Testis (tissue), 3 donors: ENCODE results near the gene TGIF2. TPM values are rescaled to one million over a fixed set of nuclear protein-coding genes. Genes with fewer than 3 reads are reported as not detected.

Experiments used
- DNase-seq: peaks from one replicate; pipeline ENCODE4 v3.0.0-alpha.2; 2019
- H3K27ac ChIP-seq, 2 donors: fragments of 200-600 bp; sonication (generic); one replicate each; pipeline ENCODE4 v1.5.1; 2019
- H3K27me3 ChIP-seq: fragments of 200-600 bp; sonication (generic); one replicate; pipeline ENCODE4 v1.5.1; 2019
- H3K36me3 ChIP-seq: fragments of 200-600 bp; sonication (generic); one replicate; pipeline ENCODE4 v1.5.1; 2017; ENCODE audit warnings: low read depth; ENCODE audit errors: missing control alignments
- H3K4me1 ChIP-seq: fragments of 200-600 bp; sonication (generic); one replicate; pipeline ENCODE4 v1.5.1; 2019
- H3K4me3 ChIP-seq, 2 donors: fragments of 200-600 bp; sonication (generic); one replicate each; pipeline ENCODE4 v1.5.1; 2017 to 2019
- H3K9me3 ChIP-seq: fragments of 200-600 bp; sonication (generic); one replicate; pipeline ENCODE4 v1.5.1; 2017
- CTCF ChIP-seq, 3 experiments: fragments of 450-650 bp in 2 of 3; fragments of 200-600 bp in 1 of 3; sonication (generic) in 1 of 3; IDR thresholded peaks; one replicate each; pipeline ENCODE4 v1.5.1; 2016 to 2019; ENCODE audit warnings: antibody characterized with exemption in 3 of 3, mild to moderate bottlenecking in 2 of 3, moderate library complexity in 1 of 3
- POLR2A ChIP-seq: fragments of 450-650 bp; IDR thresholded peaks from one replicate; pipeline ENCODE4 v1.6.1; 2017; ENCODE audit warnings: antibody characterized with exemption, mild to moderate bottlenecking, moderate library complexity
- WGBS, 2 donors: methylation state at CpG; one replicate each; pipeline ENCODE4 v1.1.5; 2018; 5-methylcytosine and 5-hydroxymethylcytosine counted together
- intact Hi-C: fragments of 100-400 bp; cut with DNase I; formaldehyde crosslinking; loops from one replicate; pipeline ENCODE4 v1.15.1; 2023; ENCODE audit warnings: low total_unique reads
- polyA plus RNA-seq: library from polyadenylated mRNA; stranded (reverse); fragments of 350-450 nt; fragmentation: Illumina TruSeq; extraction: RNeasy Lipid Tissue Mini Kit (QIAGEN cat#74804); gene quantifications from one replicate; pipeline ENCODE4 v1.2.3, GENCODE V29; 2014; ENCODE audit warnings: low read depth, low replicate concordance; ENCODE audit not compliant: insufficient read depth
- total RNA-seq, 2 donors: library from RNA; depleted of rRNA; stranded (reverse); fragments of >200 nt; gene quantifications; one replicate each; pipeline ENCODE4 v1.2.3, GENCODE V29; 2016

Gene TGIF2
- total and polyA plus RNA-seq, 3 donors from 2014 or later = 24.0 to 37.2 (median 34.3) TPM

GRCh38 chr20:36624068-36624943 is 50.9 kb downstream of the TGIF2 start:
- TF ChIP-seq CTCF (IDR thresholded peaks at IDR 0.05) (peak in 1 of 3 experiments; percentile 3), POLR2A (no peak)
- no peak overlapping the region for H3K27ac ChIP-seq
- H3K27me3 ChIP-seq = no peaks in the 10 kb centered on the region
- H3K4me1 ChIP-seq = no peaks in the 10 kb centered on the region
- 54 to 63% methylated on average over 14 of the region's 14 CpGs for WGBS, 2 donors
- H3K4me3 ChIP-seq = no peak overlapping the region
- DNase-seq = peak; percentile 71
- no peaks in the 10 kb centered on the region for H3K9me3 ChIP-seq
- H3K36me3 ChIP-seq = no peaks in the 10 kb centered on the region
- intact Hi-C loops = no loop called here

GRCh38 chr20:36624944-36625324 is 51.5 kb downstream of the TGIF2 start:
- Histone ChIP-seq H3K36me3 (no peaks in the 10 kb centered on the region), H3K4me3 (no peak overlapping the region), H3K4me1 (no peaks in the 10 kb centered on the region), H3K27ac (no peak overlapping the region), H3K9me3 (no peaks in the 10 kb centered on the region), H3K27me3 (no peaks in the 10 kb centered on the region)
- no peak for TF ChIP-seq POLR2A
- no peak for TF ChIP-seq CTCF (IDR thresholded peaks at IDR 0.05)
- 71 to 79% methylated on average over 2 of the region's 2 CpGs for WGBS, 2 donors
- intact Hi-C loops = no loop called here
- DNase-seq = no peak

GRCh38 chr20:36628076-36628475 is 54.7 kb downstream of the TGIF2 start:
- no peaks in the 10 kb centered on the region for H3K9me3 ChIP-seq
- WGBS, 2 donors = 85 to 94% methylated on average over 7 of the region's 7 CpGs
- no peaks in the 10 kb centered on the region for H3K4me1 ChIP-seq
- TF ChIP-seq POLR2A = no peak
- no peak for TF ChIP-seq CTCF (IDR thresholded peaks at IDR 0.05)
- no peak overlapping the region for H3K4me3 ChIP-seq
- H3K36me3 ChIP-seq = no peaks in the 10 kb centered on the region
- intact Hi-C loops = no loop called here
- H3K27me3 ChIP-seq = no peaks in the 10 kb centered on the region
- no peak for DNase-seq
- H3K27ac ChIP-seq = no peak overlapping the region

GRCh38 chr20:36629719-36630681 is 56.6 kb downstream of the TGIF2 start:
- Histone ChIP-seq H3K4me3 (no peak overlapping the region), H3K27me3 (no peaks in the 10 kb centered on the region), H3K36me3 (no peaks in the 10 kb centered on the region), H3K9me3 (no peaks in the 10 kb centered on the region), H3K27ac (no peak overlapping the region), H3K4me1 (no peaks in the 10 kb centered on the region)
- no peak for DNase-seq
- TF ChIP-seq POLR2A = no peak
- no peak for TF ChIP-seq CTCF (IDR thresholded peaks at IDR 0.05)
- WGBS, 2 donors = 80 to 87% methylated on average over 15 of the region's 15 CpGs
- intact Hi-C loops = no loop called here
